PFSK-1 (cell line): ENCODE data around the gene NEK11.

Source experiments
- FOXP2 ChIP-seq: optimal IDR thresholded peaks from 2 replicates; pipeline ENCODE3; 2011; ENCODE audit warnings: borderline replicate concordance, control low read depth, inconsistent platforms; ENCODE audit not compliant: insufficient read depth; ENCODE audit errors: extremely low read length, extremely low read depth
- POLR2AphosphoS5 ChIP-seq: IDR thresholded peaks from 2 replicates; pipeline ENCODE4 v1.6.1; 2012; ENCODE audit warnings: low read depth, mild to moderate bottlenecking, control low read depth, low read length, moderate library complexity
- TAF1 ChIP-seq: IDR thresholded peaks from 2 replicates; pipeline ENCODE4 v1.6.1; 2012; ENCODE audit warnings: low read length, control low read depth, borderline replicate concordance; ENCODE audit not compliant: insufficient read depth
- TF ChIP-seq, protein P1 (sequence below), 2 experiments: IDR thresholded peaks; 2 replicates each; pipeline versions ENCODE4 v1.6.1 to v1.8.0; 2011 to 2012; ENCODE audit warnings: low read depth in 2 of 2, low read length in 2 of 2, control low read depth in 1 of 2, inconsistent platforms in 1 of 2, mild to moderate bottlenecking in 1 of 2, moderate library complexity in 1 of 2; ENCODE audit not compliant: insufficient read depth in 1 of 2

DNA sequence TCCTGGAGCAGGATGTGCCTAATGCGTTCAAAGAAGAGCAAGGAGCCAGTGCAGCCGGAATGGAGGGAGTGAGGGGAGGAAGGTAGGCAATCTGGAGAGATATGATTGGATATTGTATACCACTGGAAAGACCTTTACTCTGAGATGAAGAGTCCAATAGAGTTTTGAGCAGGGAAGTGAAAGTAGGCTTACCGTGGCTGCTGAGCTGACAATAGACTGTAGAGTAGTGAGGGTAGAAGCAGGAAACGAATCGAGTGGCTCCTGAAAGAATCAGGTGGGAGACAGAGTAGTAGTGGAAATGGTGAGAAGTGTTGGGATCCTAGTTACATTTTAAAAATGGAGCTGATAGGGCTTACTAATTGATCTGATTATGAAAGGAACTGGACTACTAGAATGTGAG lies 303.1 kb downstream of the NEK11 start:
- TF ChIP-seq POLR2AphosphoS5 = no peak
- TF ChIP-seq, protein P1, sequence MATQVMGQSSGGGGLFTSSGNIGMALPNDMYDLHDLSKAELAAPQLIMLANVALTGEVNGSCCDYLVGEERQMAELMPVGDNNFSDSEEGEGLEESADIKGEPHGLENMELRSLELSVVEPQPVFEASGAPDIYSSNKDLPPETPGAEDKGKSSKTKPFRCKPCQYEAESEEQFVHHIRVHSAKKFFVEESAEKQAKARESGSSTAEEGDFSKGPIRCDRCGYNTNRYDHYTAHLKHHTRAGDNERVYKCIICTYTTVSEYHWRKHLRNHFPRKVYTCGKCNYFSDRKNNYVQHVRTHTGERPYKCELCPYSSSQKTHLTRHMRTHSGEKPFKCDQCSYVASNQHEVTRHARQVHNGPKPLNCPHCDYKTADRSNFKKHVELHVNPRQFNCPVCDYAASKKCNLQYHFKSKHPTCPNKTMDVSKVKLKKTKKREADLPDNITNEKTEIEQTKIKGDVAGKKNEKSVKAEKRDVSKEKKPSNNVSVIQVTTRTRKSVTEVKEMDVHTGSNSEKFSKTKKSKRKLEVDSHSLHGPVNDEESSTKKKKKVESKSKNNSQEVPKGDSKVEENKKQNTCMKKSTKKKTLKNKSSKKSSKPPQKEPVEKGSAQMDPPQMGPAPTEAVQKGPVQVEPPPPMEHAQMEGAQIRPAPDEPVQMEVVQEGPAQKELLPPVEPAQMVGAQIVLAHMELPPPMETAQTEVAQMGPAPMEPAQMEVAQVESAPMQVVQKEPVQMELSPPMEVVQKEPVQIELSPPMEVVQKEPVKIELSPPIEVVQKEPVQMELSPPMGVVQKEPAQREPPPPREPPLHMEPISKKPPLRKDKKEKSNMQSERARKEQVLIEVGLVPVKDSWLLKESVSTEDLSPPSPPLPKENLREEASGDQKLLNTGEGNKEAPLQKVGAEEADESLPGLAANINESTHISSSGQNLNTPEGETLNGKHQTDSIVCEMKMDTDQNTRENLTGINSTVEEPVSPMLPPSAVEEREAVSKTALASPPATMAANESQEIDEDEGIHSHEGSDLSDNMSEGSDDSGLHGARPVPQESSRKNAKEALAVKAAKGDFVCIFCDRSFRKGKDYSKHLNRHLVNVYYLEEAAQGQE (IDR thresholded peaks at IDR 0.05; ENCODE audit: insufficient read depth in 1 of 2, low read depth in 2 of 2, low read length in 2 of 2) = no peak
- no peak for TF ChIP-seq FOXP2
- TF ChIP-seq TAF1 = no peak
